ENCODE data around the gene TMEM223.
"Not testable (repeated sequence)": the region's sequence is repeated elsewhere in the genome, so short reads cannot be mapped to it uniquely, and the experiment has no call there.

The TMEM223 gene, protein sequence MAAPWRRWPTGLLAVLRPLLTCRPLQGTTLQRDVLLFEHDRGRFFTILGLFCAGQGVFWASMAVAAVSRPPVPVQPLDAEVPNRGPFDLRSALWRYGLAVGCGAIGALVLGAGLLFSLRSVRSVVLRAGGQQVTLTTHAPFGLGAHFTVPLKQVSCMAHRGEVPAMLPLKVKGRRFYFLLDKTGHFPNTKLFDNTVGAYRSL

GRCh38 chr11:62791501-62792201 is at the start of gene TMEM223:
TMEM223 (minus strand) TSS chr11:62792006; CDS start chr11:62791994, 12 bp downstream.
- DNase-seq: peak; percentile 95

GRCh38 chr11:62840721-62841360 is 49.0 kb upstream of the TMEM223 start:
- DNase-seq: peak; percentile 70

DNA sequence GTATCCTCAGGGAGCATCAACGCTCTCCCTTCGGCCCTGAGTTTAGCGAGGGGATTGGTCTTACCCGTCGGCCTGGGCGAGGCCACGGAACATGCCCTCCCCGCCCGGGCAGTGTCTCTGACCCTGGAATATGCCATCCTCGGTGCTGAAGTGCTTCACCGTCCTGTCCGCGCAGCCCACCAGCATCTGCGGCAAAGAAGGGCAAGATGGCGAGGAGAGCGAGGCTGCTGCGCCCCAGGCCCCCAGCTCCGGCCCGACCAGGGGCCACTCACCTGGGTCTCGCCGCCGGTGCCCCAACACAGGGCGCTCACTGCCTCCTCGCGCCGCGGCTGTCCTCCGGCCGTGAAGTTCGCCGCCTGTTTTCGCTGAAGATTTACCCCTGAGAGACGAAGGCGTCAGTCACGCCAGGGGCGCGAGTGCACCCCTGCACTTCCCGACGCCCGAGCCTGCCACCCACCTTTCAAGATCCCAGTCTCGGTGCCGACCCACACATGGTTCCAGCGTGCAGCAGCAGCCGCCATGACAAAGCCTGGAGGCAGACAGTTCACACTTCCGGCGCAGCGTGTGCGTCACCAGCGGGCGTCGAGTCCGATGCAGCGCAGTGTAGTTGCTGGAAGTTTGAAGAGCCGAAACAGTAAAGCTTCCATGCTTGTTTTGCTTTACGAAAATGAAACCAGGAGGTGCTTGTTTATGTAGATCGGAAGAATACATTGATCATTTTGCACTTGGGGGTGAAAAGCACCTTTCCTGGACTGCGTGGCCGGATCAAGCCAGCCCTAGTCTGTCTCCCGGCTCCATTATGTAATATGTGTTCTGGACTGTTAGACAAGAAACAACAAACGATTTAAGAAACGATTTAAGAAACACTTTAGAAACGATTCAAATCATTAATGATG is 47.5 kb upstream of the TMEM223 start, which contains the start of gene WDR74:
Gene WDR74 (minus strand): TSS at position 541 of the 896 bp plus-strand sequence. CDS start 20 bp downstream, at position 521.
- peak; percentile 97 for DNase-seq

- DNase-seq: no peak
These were observed 43.5 kb upstream of the TMEM223 start for GRCh38 chr11:62835336-62835735.

DNA sequence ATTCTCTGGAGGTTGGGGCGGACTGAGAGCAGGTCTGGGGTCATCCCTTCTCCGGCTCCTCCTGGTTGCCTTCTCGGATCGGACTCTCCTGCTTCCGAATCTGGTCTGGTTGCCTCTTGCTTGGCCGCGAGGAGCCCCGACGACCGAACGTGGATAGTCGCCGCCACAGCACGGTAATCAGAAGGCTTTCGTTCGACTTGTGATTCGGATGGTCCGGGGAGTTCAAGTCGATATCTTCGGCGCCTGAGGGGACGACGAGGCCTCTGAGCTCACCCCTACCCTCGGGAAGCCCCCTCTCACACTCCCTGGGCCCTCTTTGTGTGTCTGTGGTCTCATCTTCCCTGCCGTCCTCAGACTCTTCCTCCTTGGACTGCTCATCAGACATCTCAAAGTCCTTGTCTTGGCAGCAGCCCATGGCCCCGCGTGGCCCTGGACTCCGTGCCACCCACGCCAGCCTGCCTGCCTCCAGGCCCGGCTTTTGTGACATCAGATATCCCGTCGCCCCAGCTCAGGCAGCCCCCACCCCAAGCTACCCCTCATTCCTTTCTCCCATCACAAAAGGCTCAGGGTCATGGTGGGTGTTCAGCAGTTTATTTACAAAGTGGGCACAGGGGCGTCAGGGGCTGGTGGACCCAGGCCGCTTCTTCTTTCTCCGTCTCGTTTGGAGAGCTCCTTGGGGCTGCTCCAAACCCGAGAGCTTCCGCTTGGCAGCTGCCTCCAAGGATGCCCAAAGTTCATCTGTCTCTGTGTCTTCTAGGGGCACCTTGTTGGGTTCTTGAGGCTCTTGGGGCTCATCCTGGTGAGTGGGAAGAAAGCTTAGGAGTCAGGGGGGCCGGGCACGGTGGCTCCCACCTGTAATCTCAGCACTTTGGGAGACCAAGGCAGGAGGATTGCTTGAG is 40.8 kb upstream of the TMEM223 start, which contains the start of gene TEX54:
Gene TEX54 (minus strand): TSS at position 506 of the 899 bp plus-strand sequence.
- no peak for DNase-seq

GRCh38 chr11:62831520-62832335 is 39.9 kb upstream of the TMEM223 start, which contains the start of gene STX5:
STX5 (minus strand) TSS chr11:62832051; CDS start chr11:62831243, 808 bp downstream.
- DNase-seq: peak; percentile 100

DNA sequence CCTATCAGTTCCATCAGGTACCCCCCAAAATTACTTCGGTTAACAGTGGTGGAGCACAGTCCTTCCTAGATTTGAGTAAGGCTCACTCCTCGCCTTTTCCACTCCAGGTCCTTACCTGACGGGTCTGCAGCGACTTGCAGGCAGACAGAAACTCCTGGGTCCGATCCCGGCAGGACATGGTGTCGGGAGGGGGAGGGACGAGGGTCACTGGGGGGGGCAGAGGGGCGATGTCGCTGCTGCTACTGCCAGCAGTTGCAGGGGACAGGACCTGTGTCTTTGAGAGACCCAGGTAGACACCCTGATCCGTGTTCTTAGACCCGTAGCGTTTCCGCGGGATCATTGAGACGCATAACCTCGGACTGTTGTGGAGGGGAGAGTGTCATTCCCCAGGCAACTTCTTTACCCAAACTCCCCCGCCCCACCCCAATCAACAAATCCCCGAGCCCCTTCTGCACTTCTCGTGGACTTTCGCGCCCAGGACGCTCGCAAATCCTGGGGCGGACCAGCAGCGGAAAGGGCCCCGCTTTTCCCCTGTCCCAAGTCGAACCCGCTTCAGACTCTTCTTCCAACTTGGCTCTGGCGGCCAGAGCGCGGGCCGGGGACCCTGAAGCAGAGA is 39.2 kb upstream of the TMEM223 start:
- DNase-seq: peak; percentile 68

GRCh38 chr11:62828130-62828529 is 36.3 kb upstream of the TMEM223 start:
- not testable (repeated sequence) for DNase-seq

- no peak for DNase-seq
These were observed 31.9 kb upstream of the TMEM223 start for GRCh38 chr11:62823677-62824076.

DNA sequence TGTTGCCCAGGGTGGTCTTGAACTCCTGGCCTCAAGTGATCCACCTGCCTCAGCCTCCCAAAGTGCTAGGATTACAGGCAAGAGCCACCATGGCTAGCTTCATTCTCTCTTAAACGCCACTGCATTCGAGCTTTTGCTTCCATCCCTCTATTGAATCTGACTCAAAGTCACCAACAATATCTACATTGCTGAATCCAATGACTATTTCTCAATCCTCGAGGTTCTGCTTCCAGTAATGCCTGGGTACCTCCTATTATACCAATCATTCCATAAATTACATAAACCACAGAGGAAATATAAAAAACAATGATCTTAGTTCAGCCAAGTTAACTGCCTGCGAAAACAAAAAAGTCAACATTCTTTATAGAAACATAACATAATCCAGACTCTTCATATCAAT is 25.3 kb upstream of the TMEM223 start:
- DNase-seq: no peak

DNA sequence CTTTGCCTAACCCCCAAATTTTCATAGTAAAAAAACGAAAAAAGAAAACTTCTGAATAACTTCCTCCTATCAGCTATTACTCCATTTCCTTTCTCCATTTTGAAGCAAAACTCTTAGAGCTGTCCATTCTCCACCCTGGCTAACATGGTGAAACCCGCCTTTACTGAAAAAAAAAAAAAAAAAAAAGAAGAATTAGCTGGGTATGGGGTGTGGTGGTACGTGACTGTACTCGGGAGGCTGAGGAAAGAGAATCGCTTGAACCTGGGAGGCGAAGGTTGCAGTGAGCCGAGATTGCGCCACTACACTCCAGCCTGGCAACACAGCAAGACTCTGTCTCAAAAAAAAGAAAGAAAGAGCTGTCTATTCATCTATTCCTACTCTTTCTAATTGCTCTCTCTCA is 24.8 kb upstream of the TMEM223 start:
- no peak for DNase-seq

DNA sequence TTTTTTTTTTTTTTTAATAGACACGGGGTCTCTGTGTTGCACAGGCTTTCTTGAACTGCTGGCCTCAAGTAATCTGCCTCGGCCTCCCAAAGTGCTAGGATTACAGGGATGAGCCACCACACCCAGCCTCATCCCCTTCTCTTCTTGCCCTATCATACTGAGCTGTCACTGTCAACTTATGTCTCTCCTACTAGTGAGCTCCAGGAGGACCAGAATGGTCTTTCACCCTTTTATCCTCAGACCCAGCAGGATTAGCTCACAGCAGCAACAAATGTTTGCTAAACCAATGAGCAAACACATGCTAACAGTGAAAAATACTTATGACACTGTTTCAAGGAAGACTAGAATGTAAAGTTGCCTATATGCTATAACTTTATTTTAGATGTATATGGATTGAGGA is 19.9 kb upstream of the TMEM223 start:
- DNase-seq: no peak

- no peak for DNase-seq
These were observed 18.9 kb upstream of the TMEM223 start for GRCh38 chr11:62810748-62811147.

DNA sequence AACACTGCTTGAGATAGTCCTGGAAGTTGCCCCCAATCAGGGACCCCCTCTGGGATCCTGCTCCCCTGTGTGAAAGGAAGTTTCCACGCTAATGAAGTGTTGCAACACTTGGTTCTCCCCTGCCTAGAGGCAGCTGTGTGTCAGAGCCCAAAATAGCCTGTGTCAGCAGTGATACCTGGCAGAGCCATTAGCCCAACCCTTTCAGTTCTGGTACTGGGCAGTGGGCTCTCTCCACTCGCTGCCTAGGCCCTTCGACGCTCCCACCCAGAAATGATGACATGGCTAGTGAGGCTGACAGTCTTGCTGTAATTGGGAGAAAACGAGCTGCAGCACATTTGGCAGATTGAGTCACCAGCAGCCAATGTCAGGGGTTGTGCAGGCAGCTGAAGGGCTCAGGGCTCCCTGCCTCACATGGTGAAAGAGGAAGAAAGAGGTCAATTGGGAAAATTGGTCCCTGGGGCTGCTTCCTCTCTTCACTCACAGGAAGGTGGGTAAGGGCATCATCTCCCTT is 14.9 kb upstream of the TMEM223 start:
- DNase-seq: peak; percentile 16

DNA sequence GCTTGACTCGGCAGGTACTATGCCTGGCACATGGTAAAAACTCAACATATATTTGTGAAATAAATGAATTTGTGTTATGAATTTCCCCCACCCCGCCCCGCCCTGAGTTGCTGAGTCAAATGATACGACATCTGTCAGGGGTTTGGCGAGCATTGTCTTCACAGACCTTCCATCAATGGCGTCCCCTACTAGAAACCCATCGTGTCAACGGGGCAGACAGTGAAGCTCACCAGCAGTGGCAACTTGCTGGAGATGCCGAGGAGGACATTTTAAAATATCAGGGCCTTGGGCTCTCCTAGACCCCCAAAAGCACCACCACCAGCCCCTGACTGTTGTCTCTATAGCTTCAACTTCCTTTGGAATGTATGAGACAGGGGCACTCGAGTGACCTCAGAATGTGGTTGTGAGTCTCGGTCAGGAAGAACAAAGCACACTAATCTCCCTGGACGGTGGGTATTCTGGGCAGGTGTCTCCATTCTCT is 14.2 kb upstream of the TMEM223 start:
- peak; percentile 63 for DNase-seq

DNA sequence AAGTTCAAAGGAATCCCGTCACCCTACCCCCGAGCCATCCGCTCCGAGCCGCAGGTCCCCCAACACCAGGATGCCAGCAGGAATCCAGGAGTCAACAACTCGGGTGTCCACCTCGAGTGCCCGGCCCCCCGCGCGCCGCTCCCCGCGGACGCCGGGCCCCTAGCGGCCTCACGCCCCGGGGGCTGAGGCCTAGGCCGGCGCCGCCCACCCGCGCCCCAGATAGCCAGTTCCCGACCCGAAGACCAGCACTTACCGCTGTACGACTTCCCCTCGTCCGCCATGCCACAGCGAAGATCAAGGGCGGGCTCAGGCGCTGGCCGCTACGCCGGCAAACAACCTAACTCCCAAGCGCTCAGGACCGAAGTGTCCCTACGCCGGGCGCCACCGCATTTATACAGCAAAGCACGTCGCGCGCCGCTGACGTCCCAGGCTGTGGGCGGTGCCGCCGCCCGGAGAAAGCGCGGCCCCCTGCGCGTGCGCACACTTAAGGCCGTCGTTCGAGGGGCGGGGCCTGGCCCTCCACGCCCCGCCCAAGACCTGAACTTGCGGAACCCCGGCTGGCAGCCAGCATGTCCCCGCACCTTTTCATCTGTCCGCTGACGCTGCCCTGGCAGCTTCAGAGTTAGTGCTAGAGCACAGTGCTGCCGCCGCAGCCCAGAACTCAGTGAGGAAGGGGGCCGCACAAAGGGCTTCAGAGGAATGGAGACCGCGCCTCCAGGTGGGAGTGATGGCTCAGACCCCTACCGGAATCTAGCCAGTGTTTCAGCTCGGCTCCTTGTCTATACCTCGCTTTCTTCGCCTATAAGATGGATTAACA is 13.5 kb upstream of the TMEM223 start, which contains the start of gene NXF1:
Gene NXF1 (minus strand): TSS at position 365 of the 817 bp plus-strand sequence. CDS start 84 bp downstream, at position 281.
- peak; percentile 97 for DNase-seq

DNA sequence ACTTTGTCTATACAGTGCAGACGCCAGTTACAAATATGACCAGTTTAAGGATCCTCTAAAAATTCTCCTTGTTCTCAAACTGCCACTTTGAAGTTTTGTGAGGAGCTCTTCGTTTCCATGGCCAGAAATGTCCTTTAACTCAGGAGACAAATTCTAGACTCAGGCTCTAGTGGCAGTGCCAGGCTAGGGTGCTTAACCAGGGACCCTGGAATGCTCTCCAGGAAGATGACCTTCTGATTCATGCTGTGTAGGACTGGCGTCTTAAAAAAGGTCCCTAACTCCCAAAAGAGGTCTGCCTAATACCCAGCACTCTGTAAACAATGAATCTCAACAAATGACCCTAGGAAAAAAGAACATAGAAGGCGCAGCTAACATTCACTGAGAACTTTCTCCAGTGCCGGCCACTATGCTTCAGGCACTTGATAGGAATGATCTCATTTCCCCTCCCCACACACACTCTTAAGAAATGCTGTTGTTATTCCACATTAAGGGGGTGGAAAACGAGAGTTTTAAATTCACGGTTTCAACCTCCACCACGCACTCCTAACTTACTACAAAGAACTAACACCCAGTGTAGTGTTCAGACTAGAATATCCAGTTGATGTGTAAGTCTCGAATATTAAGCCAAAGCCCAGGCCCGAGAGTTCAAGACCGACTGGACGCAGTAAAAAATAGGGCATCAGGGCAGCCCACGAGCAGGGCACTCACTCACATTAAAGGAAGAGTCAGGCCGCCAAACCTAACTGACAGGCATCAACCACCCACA is 12.7 kb upstream of the TMEM223 start:
- peak; percentile 37 for DNase-seq

DNA sequence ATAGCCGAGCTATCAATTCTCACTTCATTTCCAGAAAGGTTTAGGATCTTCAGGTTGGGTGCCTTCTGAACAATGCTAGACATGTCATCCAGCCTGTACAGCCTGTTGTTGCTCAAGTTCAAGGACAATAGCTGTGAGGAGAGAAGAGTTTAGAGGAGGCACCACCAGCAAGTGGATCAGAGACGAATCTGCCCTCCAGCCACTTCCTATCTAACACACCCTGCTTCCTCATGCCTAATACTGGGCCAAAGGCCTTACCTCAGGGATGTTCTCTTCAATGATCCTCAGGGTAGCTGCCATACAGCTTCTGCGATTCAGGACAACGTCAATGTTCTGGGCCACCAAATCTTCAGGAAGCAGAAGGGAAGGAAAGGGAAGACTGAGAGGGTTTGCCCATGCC is 9.3 kb upstream of the TMEM223 start:
- DNase-seq: no peak
